Loucy (cell line): ENCODE measurements around the gene FGD3.

ENCODE experiments used
- H2AFZ ChIP-seq: fragments of 200-600 bp; sonication (generic); 2 replicates; pipeline ENCODE4 v1.6.0; 2016; ENCODE audit warnings: antibody characterized with exemption, mild to moderate bottlenecking, low read length, moderate library complexity
- H3F3A ChIP-seq: fragments of 200-600 bp; 2 replicates; pipeline ENCODE4 v1.6.0; 2016; ENCODE audit warnings: antibody characterized with exemption, low read depth, mild to moderate bottlenecking
- H3K27me3 ChIP-seq: fragments of 200-600 bp; sonication (generic); 2 replicates; pipeline ENCODE4 v1.6.1; 2014; ENCODE audit warnings: low read length, mild to moderate bottlenecking; ENCODE audit not compliant: insufficient read depth, poor library complexity, severe bottlenecking
- H3K36me3 ChIP-seq: fragments of 200-600 bp; sonication (generic); 2 replicates; pipeline ENCODE4 v1.6.1; 2016; ENCODE audit warnings: low read length; ENCODE audit not compliant: insufficient read depth
- H3K4me1 ChIP-seq: fragments of 200-600 bp; sonication (generic); 2 replicates; pipeline ENCODE4 v1.5.1; 2014; ENCODE audit warnings: low read length, mild to moderate bottlenecking; ENCODE audit not compliant: insufficient read depth, poor library complexity, severe bottlenecking
- H3K4me2 ChIP-seq: fragments of 200-600 bp; sonication (generic); 2 replicates; pipeline ENCODE4 v1.6.0; 2014; ENCODE audit warnings: antibody characterized with exemption, low read length, low read depth, mild to moderate bottlenecking; ENCODE audit not compliant: poor library complexity, severe bottlenecking
- H3K4me3 ChIP-seq: fragments of 200-600 bp; sonication (generic); 2 replicates; pipeline ENCODE4 v1.5.1; 2014; ENCODE audit warnings: low read length, mild to moderate bottlenecking, mixed read lengths; ENCODE audit not compliant: poor library complexity, severe bottlenecking
- H3K79me2 ChIP-seq: fragments of 200-600 bp; sonication (generic); 2 replicates; pipeline ENCODE4 v1.6.1; 2014; ENCODE audit warnings: low read length; ENCODE audit not compliant: insufficient read depth
- H3K9ac ChIP-seq: fragments of 200-600 bp; sonication (generic); 2 replicates; pipeline ENCODE4 v1.6.0; 2014; ENCODE audit warnings: mild to moderate bottlenecking, low read depth, low read length, moderate library complexity; ENCODE audit not compliant: poor library complexity, severe bottlenecking
- H3K9me2 ChIP-seq: fragments of 200-600 bp; sonication (generic); replicated peaks from 2 replicates; pipeline ENCODE4 v1.6.1; 2016; ENCODE audit warnings: low read depth, low read length, mixed read lengths
- H3K9me3 ChIP-seq: fragments of 200-600 bp; sonication (generic); 2 replicates; pipeline ENCODE4 v1.6.1; 2014; ENCODE audit warnings: mild to moderate bottlenecking, antibody characterized with exemption, low read length, low read depth; ENCODE audit not compliant: insufficient read depth
- H4K20me1 ChIP-seq: fragments of 200-600 bp; sonication (generic); 2 replicates; pipeline ENCODE4 v1.6.0; 2014; ENCODE audit warnings: antibody characterized with exemption, low read length, mild to moderate bottlenecking; ENCODE audit not compliant: insufficient read depth, poor library complexity, severe bottlenecking
- CTCF ChIP-seq: fragments of 200-600 bp; sonication (generic); conservative IDR thresholded peaks from 2 replicates; pipeline ENCODE4 v1.5.1; 2014; ENCODE audit warnings: mild to moderate bottlenecking, antibody characterized with exemption, low read length
- EZH2phosphoT487 ChIP-seq: fragments of 200-600 bp; IDR thresholded peaks from 2 replicates; pipeline ENCODE4 v1.6.1; 2018; ENCODE audit warnings: antibody characterized with exemption, mild to moderate bottlenecking, moderate library complexity, borderline replicate concordance

Gene FGD3

GRCh38 chr9:92988215-92988768 is 41.0 kb downstream of the FGD3 start:
- H3K36me3 ChIP-seq = peaks cover 42% of the 10 kb centered on the region
- peak overlapping the region; percentile 42 for H3K9ac ChIP-seq
- H3F3A ChIP-seq = no peaks in the 10 kb centered on the region
- peaks cover 14% of the 10 kb centered on the region; the same call in 1 of the 2 replicates for H3K9me3 ChIP-seq
- H4K20me1 ChIP-seq = peaks cover 18% of the 10 kb centered on the region
- H3K79me2 ChIP-seq = peaks cover 86% of the 10 kb centered on the region
- TF ChIP-seq CTCF (no peak), EZH2phosphoT487 (no peak)
- no peak overlapping the region for H3K4me3 ChIP-seq
- H3K9me2 ChIP-seq = no peaks in the 10 kb centered on the region
- no peaks in the 10 kb centered on the region for H3K27me3 ChIP-seq
- peaks cover 15% of the 10 kb centered on the region for H3K4me1 ChIP-seq
- H3K4me2 ChIP-seq = no peak overlapping the region
- no peak overlapping the region for H2AFZ ChIP-seq

GRCh38 chr9:92989561-92989960 is 42.2 kb downstream of the FGD3 start:
- H3F3A ChIP-seq = no peaks in the 10 kb centered on the region
- TF ChIP-seq EZH2phosphoT487 (no peak), CTCF (no peak)
- peaks cover 30% of the 10 kb centered on the region; the same call in 1 of the 2 replicates for H3K36me3 ChIP-seq
- 0 out of 2 replicates have a peak, but pooled peaks cover 2% of the 10 kb centered on the region for H3K9me3 ChIP-seq
- H3K4me1 ChIP-seq = peaks cover 15% of the 10 kb centered on the region
- H3K79me2 ChIP-seq = peaks cover 77% of the 10 kb centered on the region
- no peak overlapping the region for H3K9ac ChIP-seq
- no peak overlapping the region for H3K4me3 ChIP-seq
- H3K27me3 ChIP-seq = no peaks in the 10 kb centered on the region
- no peak overlapping the region for H2AFZ ChIP-seq
- H3K4me2 ChIP-seq = no peak overlapping the region
- peaks cover 18% of the 10 kb centered on the region for H4K20me1 ChIP-seq
- no peaks in the 10 kb centered on the region for H3K9me2 ChIP-seq

- Histone ChIP-seq H3K4me2 (no peak overlapping the region), H3K36me3 (peaks cover 22% of the 10 kb centered on the region; the same call in 1 of the 2 replicates), H3K27me3 (no peaks in the 10 kb centered on the region), H3K79me2 (peaks cover 71% of the 10 kb centered on the region), H4K20me1 (peaks cover 18% of the 10 kb centered on the region), H3F3A (no peaks in the 10 kb centered on the region), H3K4me3 (no peak overlapping the region), H3K4me1 (peaks cover 15% of the 10 kb centered on the region), H3K9me3 (no peaks in the 10 kb centered on the region), H3K9ac (no peak overlapping the region), H3K9me2 (no peaks in the 10 kb centered on the region), H2AFZ (no peak overlapping the region)
- no peak for TF ChIP-seq EZH2phosphoT487
- TF ChIP-seq CTCF = no peak
These were observed 43.1 kb downstream of the FGD3 start for GRCh38 chr9:92990461-92990860.
